Activated CD4-positive, alpha-beta T cell treated with anti-CD3 and anti-CD28 coated beads, Interleukin-2, amount 50 U/mL, for 48 hours (primary cell): ENCODE results near the gene PNPLA8.
"Not testable (repeated sequence)": the region's sequence is repeated elsewhere in the genome, so short reads cannot be mapped to it uniquely, and the experiment has no call there.

Experiments used
- DNase-seq, 2 experiments: peaks; one replicate each; pipeline ENCODE4 v3.0.0-alpha.2; 2020

PNPLA8 gene

GRCh38 chr7:108525985-108526767, at the start of gene PNPLA8:
Gene PNPLA8, minus strand, starts transcription at chr7:108526135. Its CDS starts 10,644 bp downstream, at chr7:108515491.
- peak; percentile 100 for DNase-seq

- no peak for DNase-seq
These were observed 49.2 kb upstream of the PNPLA8 start for GRCh38 chr7:108575156-108575555.

GRCh38 chr7:108572480-108572879, 46.5 kb upstream of the PNPLA8 start:
- DNase-seq, result no peak

GRCh38 chr7:108570146-108570755, 44.3 kb upstream of the PNPLA8 start:
- DNase-seq, result peak; percentile 40 to 58

- peak; percentile 98 to 99 for DNase-seq
These were observed 43.6 kb upstream of the PNPLA8 start, which contains the start of the genes DNAJB9 and THAP5 for GRCh38 chr7:108569381-108570145. Gene DNAJB9, plus strand, starts transcription at chr7:108569874. Its CDS starts 1,853 bp downstream, at chr7:108571727. Gene THAP5, minus strand, starts transcription at chr7:108569706. Its CDS starts 137 bp downstream, at chr7:108569569.

GRCh38 chr7:108568801-108569380, 43.0 kb upstream of the PNPLA8 start:
- no peak for DNase-seq

- DNase-seq, result no peak
These were observed 40.1 kb upstream of the PNPLA8 start for GRCh38 chr7:108565987-108566386.

- DNase-seq, result no peak
These were observed 35.2 kb upstream of the PNPLA8 start for GRCh38 chr7:108561047-108561619.

GRCh38 chr7:108559253-108559652, 33.3 kb upstream of the PNPLA8 start:
- DNase-seq, result no peak

- DNase-seq, result no peak
These were observed 31.7 kb upstream of the PNPLA8 start for GRCh38 chr7:108557617-108558016.

GRCh38 chr7:108557191-108557590, 31.3 kb upstream of the PNPLA8 start:
- DNase-seq, result no peak

GRCh38 chr7:108556665-108557064, 30.7 kb upstream of the PNPLA8 start:
- DNase-seq, result not testable (repeated sequence)

- not testable (repeated sequence) for DNase-seq
These were observed 22.4 kb upstream of the PNPLA8 start for GRCh38 chr7:108548141-108548896.

- DNase-seq, result no peak
These were observed 15.5 kb upstream of the PNPLA8 start for GRCh38 chr7:108541478-108541877.

- DNase-seq, result not testable (repeated sequence)
These were observed 12.8 kb upstream of the PNPLA8 start for GRCh38 chr7:108538685-108539084.

GRCh38 chr7:108538236-108538635, 12.3 kb upstream of the PNPLA8 start:
- not testable (repeated sequence) for DNase-seq

GRCh38 chr7:108537229-108537628, 11.3 kb upstream of the PNPLA8 start:
- DNase-seq, result no peak

GRCh38 chr7:108535744-108536143, 9.8 kb upstream of the PNPLA8 start:
- no peak for DNase-seq

- DNase-seq, result no peak
These were observed 9.3 kb upstream of the PNPLA8 start for GRCh38 chr7:108535257-108535656.

- no peak for DNase-seq
These were observed 7.8 kb upstream of the PNPLA8 start for GRCh38 chr7:108533712-108534111.

- DNase-seq, result no peak
These were observed 3.4 kb upstream of the PNPLA8 start for GRCh38 chr7:108529341-108529740.

GRCh38 chr7:108528183-108528712, 2.3 kb upstream of the PNPLA8 start:
- DNase-seq, result no peak
